Nucleus accumbens (tissue), 56 donors: ENCODE results near the gene DPPA5.
"Not testable (repeated sequence)": the region's sequence is repeated elsewhere in the genome, so short reads cannot be mapped to it uniquely, and the experiment has no call there.

Experiments used
- DNase-seq, 56 donors: peaks; one replicate each; lab custom pipeline; 2025; lab: John Stamatoyannopoulos, UW

Gene DPPA5

GRCh38 chr6:73353636-73354593 is at the start of gene DPPA5:
Gene DPPA5 (minus strand): TSS chr6:73354276. CDS start chr6:73354225, 51 bp downstream.
- no peak for DNase-seq

GRCh38 chr6:73400656-73401055 is 46.6 kb upstream of the DPPA5 start:
- no peak for DNase-seq

- DNase-seq = no peak
These were observed 41.8 kb upstream of the DPPA5 start for GRCh38 chr6:73395875-73396274.

- DNase-seq = peak in 9 of 56 donors; percentile 2 to 24 (median 5)
These were observed 40.7 kb upstream of the DPPA5 start, which contains the start of gene DDX43 for GRCh38 chr6:73394577-73395354. Gene DDX43 (plus strand): TSS chr6:73394828. CDS start chr6:73394906, 78 bp downstream.

GRCh38 chr6:73393278-73393677 is 39.2 kb upstream of the DPPA5 start:
- DNase-seq = no peak

- not testable (repeated sequence) for DNase-seq
These were observed 38.1 kb upstream of the DPPA5 start for GRCh38 chr6:73392188-73392587.

- no peak for DNase-seq
These were observed 37.6 kb upstream of the DPPA5 start for GRCh38 chr6:73391675-73392074.

GRCh38 chr6:73389854-73390253 is 35.8 kb upstream of the DPPA5 start:
- no peak for DNase-seq

- peak in 23 of 56 donors; percentile 2 to 45 (median 12) for DNase-seq
These were observed 34.9 kb upstream of the DPPA5 start for GRCh38 chr6:73388800-73389512.

GRCh38 chr6:73388433-73388799 is 34.3 kb upstream of the DPPA5 start:
- DNase-seq = peak in 1 of 56 donors; percentile 2

GRCh38 chr6:73382462-73383113 is 28.5 kb upstream of the DPPA5 start:
- DNase-seq = no peak

- not testable (repeated sequence) for DNase-seq
These were observed 27.5 kb upstream of the DPPA5 start for GRCh38 chr6:73381531-73381930.

GRCh38 chr6:73377225-73377624 is 23.1 kb upstream of the DPPA5 start:
- no peak for DNase-seq

- DNase-seq = no peak
These were observed 21.1 kb upstream of the DPPA5 start for GRCh38 chr6:73375216-73375615.

GRCh38 chr6:73372516-73372915 is 18.4 kb upstream of the DPPA5 start:
- DNase-seq = peak in 17 of 56 donors; percentile 3 to 55 (median 15)

GRCh38 chr6:73371984-73372383 is 17.9 kb upstream of the DPPA5 start:
- no peak for DNase-seq

- DNase-seq = no peak
These were observed 15.5 kb upstream of the DPPA5 start, which contains the start of gene OOEP for GRCh38 chr6:73369563-73369962. Gene OOEP (minus strand): TSS chr6:73369897. CDS start chr6:73369792, 105 bp downstream.

- DNase-seq = no peak
These were observed 15.1 kb upstream of the DPPA5 start for GRCh38 chr6:73369157-73369556.

GRCh38 chr6:73368675-73369074 is 14.6 kb upstream of the DPPA5 start:
- no peak for DNase-seq
